HG02852 (cell line): Measurements from ENCODE around the gene MUC5AC.

ENCODE experiments used
- ATAC-seq: cut with Tn5 transposase; IDR thresholded peaks from one replicate; pipeline ENCODE4 v1.9.1; 2021; ENCODE audit warnings: mild to moderate bottlenecking, moderate library complexity; ENCODE audit not compliant: unreplicated experiment

The MUC5AC gene

GRCh38 chr11:1194231-1194976 lies 36.7 kb downstream of the MUC5AC start:
- ATAC-seq, result no peak

GRCh38 chr11:1194977-1195681 lies 37.4 kb downstream of the MUC5AC start:
- ATAC-seq, result no peak

- no peak for ATAC-seq
These were observed 38.1 kb downstream of the MUC5AC start for GRCh38 chr11:1195682-1196515.

- ATAC-seq, result no peak
These were observed 39.0 kb downstream of the MUC5AC start for GRCh38 chr11:1196516-1197391.

- no peak for ATAC-seq
These were observed 39.7 kb downstream of the MUC5AC start for GRCh38 chr11:1197431-1197885.

GRCh38 chr11:1197886-1198560 lies 40.3 kb downstream of the MUC5AC start:
- no peak for ATAC-seq

GRCh38 chr11:1198561-1199240 lies 40.9 kb downstream of the MUC5AC start:
- no peak for ATAC-seq

GRCh38 chr11:1199241-1199750 lies 41.5 kb downstream of the MUC5AC start:
- ATAC-seq, result no peak

- no peak for ATAC-seq
These were observed 42.2 kb downstream of the MUC5AC start for GRCh38 chr11:1199751-1200610.

GRCh38 chr11:1200611-1201191 lies 42.9 kb downstream of the MUC5AC start:
- ATAC-seq, result no peak

- no peak for ATAC-seq
These were observed 43.8 kb downstream of the MUC5AC start for GRCh38 chr11:1201395-1202153.

- no peak for ATAC-seq
These were observed 44.5 kb downstream of the MUC5AC start for GRCh38 chr11:1202154-1202775.

GRCh38 chr11:1202776-1203504 lies 45.2 kb downstream of the MUC5AC start:
- no peak for ATAC-seq

- ATAC-seq, result no peak
These were observed 45.9 kb downstream of the MUC5AC start for GRCh38 chr11:1203505-1204271.

GRCh38 chr11:1204381-1205101 lies 46.8 kb downstream of the MUC5AC start:
- no peak for ATAC-seq
